Measurements from ENCODE around the gene PCNX2.
"Not testable (repeated sequence)": the region's sequence is repeated elsewhere in the genome, so short reads cannot be mapped to it uniquely, and the experiment has no call there.

PCNX2 gene

DNA sequence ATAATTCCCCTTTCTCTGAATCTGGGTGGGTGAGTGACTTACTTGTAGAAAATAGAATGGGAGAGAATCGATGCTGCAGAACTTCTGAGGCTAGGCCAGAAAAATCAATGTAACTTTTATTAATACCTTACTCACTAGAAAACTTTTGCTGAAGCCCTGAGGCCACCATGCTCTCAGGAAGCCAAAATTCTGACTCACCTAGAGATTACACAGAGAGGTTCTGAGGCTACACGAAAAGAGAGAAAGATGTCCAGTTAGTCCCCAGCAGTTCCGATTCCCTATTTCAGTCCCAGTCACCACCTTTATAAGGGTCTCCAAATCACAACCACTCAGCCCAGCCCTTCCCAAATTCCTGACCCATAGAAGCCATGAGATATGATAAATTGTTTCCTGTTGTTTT lies 210.0 kb downstream of the PCNX2 start:
- TF ChIP-seq ZNF274 (IDR thresholded peaks at IDR 0.05; ENCODE audit: low read depth, low read length): no peak
- no peak overlapping the region for H3K4me3 ChIP-seq (ENCODE audit: low read length)

DNA sequence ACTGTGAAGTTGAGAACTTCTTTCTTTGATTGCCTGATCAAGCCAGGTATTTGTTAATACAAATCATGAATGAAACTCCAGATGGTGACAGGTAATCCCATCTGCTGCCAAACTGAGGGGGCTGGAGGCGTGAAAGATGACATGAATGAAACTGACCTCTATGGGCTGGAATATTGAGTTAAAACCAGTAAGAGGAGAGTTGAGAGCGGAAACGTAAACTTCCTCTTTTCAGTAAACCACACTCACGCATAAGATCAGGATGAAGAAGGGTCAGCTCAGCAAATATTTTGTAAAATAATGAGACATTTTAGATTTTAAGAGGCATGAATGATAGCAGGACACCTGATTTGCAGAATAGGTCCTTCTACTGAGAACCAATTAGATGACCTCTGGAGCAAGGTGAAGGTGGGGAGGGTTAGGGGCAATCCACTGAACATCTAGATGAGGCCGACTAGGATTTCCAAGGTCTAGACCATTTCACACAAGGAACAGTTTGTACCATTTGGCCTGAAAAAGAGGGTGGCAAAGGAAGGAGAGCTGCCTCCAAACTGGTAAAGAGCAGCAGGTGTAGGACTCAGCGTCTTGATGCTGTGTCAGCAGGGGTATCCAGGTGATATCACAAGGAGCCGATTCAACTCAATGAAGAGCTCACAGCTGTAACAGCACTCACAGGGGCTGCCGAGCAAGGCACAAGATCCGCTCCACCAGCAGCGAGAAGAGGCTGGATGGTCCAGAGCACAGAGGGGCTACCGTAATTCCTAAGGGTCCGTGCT lies 212.6 kb downstream of the PCNX2 start:
- H3K4me3 ChIP-seq (ENCODE audit: low read length): no peak overlapping the region
- TF ChIP-seq ZNF274 (IDR thresholded peaks at IDR 0.05; ENCODE audit: low read depth, low read length): no peak

DNA sequence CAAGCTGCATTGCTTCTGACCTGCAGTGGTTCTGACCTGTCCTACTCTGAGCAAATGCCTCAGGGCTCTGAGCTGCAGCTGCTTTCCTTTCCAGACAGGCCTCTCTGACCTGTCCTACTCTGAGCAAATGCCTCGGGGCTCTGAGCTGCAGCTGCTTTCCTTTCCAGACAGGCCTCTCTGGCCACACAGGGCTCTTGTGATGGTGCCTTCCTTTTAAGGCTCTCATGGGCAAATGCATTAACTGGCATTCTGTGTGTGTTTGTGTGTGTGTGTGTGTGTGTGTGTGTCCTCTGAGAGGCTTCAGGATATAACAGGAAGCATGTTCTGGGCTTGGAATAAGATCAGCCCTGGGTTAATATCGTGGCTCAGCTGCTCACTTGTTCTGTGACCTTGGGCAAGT lies 213.8 kb downstream of the PCNX2 start:
- no peak for TF ChIP-seq ZNF274 (IDR thresholded peaks at IDR 0.05; ENCODE audit: low read depth, low read length)
- no peak overlapping the region for H3K4me3 ChIP-seq (ENCODE audit: low read length)

DNA sequence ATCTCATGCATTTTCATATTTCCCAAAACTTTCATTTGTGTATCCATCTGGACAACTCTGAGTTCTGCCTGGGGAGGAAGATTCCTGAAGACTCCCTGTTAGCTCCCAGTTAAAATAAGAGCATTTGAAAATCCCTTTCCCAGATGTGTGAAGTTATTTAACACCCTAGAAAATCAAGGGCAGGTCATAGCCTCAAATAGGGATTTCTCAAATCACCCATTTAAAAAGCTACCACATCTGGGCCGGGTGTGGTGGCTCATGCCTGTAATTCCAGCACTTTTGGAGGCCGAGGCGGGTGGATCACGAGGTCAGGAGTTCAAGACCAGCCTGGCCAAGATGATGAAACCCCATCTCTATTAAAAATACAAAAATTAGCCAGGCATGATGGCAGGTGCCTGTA lies 214.7 kb downstream of the PCNX2 start:
- not testable (repeated sequence) for H3K4me3 ChIP-seq (ENCODE audit: low read length)

DNA sequence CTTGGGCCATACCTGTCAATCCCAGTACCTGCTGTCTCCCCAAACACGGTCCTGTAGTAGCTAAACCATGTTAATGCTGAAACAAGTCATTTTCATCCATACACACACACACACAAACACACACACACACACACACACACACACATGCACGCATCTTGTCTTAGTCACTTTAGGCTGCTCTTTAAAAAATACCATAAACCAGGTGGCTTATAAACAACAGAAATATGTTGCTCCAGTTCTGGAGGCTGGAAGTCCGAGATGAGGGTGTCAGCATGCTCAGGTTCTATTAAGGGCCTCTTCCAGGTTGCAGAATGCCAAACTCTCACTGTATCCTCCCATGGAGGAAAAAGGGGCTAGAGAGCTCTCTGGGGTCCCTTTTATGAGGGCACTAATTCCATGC lies 215.2 kb downstream of the PCNX2 start:
- H3K4me3 ChIP-seq (ENCODE audit: low read length): no peak overlapping the region
- TF ChIP-seq ZNF274 (IDR thresholded peaks at IDR 0.05; ENCODE audit: low read depth, low read length): no peak

DNA sequence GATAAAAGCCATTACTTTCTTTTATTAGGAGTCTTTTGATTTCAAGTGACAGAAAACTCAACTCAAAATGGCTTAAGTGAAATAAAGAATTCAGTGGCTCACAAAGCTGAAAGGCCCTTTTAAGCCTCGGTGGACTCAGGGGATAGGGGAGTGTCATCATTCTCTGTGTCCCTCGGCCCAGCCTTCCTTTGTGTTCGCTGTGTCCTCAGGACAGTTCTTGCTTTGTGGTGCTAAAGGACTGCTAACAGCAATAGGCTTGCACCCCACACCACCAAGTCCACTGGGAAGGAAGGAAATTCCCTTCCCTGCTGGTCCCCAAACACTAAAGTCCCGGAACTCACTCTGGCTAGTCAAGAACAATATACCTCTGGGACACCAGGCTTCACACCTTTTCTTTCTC lies 216.0 kb downstream of the PCNX2 start:
- H3K4me3 ChIP-seq (ENCODE audit: low read length): no peak overlapping the region
- TF ChIP-seq ZNF274 (IDR thresholded peaks at IDR 0.05; ENCODE audit: low read depth, low read length): no peak

GRCh38 chr1:233078396-233078795 lies 217.1 kb downstream of the PCNX2 start:
- H3K4me3 ChIP-seq (ENCODE audit: low read length): no peak overlapping the region
- TF ChIP-seq ZNF274 (IDR thresholded peaks at IDR 0.05; ENCODE audit: low read depth, low read length): no peak

DNA sequence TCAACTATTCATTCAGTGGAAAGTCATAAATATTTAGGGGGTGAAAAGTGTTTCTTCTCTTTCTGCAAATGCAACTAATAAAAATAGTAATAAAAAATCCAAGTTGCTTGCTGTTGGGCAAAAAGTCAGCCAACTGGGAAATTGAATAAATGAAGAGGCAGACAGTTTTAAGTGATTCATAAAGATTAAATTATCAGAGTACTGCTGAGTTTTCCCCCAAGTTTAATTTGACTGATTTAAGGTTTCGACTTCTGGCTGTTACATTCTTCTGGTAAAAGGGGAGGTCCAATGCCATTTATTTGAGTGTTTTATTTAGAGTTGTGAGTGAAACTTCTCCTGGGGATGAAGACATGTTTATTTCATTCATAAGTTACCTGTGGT lies 219.6 kb downstream of the PCNX2 start:
- no peak for TF ChIP-seq ZNF274 (IDR thresholded peaks at IDR 0.05; ENCODE audit: low read depth, low read length)
- no peak overlapping the region for H3K4me3 ChIP-seq (ENCODE audit: low read length)

DNA sequence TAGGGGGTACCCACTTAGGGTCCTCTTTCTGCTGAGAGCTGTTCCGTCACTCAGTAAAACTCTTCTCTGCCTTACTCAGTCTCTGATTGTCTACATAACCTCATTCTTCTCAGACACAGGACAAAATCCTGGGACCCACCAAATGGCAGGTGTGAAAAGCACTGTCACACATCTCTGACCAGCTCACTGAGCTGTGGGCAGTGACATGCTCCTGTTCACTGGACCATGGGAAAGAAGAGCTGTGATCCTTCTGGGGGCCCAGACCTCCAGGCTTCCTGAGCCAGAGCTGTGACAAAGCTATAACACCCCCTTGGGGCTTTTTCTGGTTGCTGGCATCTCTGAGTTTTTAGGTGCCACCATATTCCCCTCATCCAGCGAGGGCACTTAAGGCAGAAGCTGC lies 229.4 kb downstream of the PCNX2 start:
- no peak overlapping the region for H3K4me3 ChIP-seq (ENCODE audit: low read length)
- no peak for TF ChIP-seq ZNF274 (IDR thresholded peaks at IDR 0.05; ENCODE audit: low read depth, low read length)

- no peak overlapping the region for H3K4me3 ChIP-seq (ENCODE audit: low read length)
- no peak for TF ChIP-seq ZNF274 (IDR thresholded peaks at IDR 0.05; ENCODE audit: low read depth, low read length)
These were observed 229.8 kb downstream of the PCNX2 start for GRCh38 chr1:233065685-233066084.

DNA sequence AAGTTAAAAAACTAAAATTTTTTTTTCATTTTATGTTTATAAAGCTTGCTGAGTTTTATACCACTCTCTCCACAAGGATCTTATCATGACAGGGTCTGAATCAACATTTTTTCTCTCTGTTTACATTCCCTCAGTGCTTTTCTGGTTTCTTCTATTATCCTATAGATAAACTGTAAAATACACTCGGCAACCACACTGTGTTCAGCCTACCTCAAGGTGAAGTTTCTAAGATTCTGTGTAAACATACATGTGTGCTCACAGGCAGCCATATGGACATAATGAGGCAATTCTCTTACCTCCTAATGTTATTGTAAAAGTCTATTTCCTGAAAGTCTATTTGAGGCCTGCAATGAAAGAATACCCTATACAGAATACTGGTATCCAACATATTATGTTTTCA lies 230.5 kb downstream of the PCNX2 start:
- TF ChIP-seq ZNF274 (IDR thresholded peaks at IDR 0.05; ENCODE audit: low read depth, low read length): no peak
- no peak overlapping the region for H3K4me3 ChIP-seq (ENCODE audit: low read length)

- TF ChIP-seq ZNF274 (IDR thresholded peaks at IDR 0.05; ENCODE audit: low read depth, low read length): no peak
- H3K4me3 ChIP-seq (ENCODE audit: low read length): no peak overlapping the region
These were observed 232.1 kb downstream of the PCNX2 start for GRCh38 chr1:233063462-233063861.

GRCh38 chr1:233061265-233061664 lies 234.3 kb downstream of the PCNX2 start:
- no peak overlapping the region for H3K4me3 ChIP-seq (ENCODE audit: low read length)
- no peak for TF ChIP-seq ZNF274 (IDR thresholded peaks at IDR 0.05; ENCODE audit: low read depth, low read length)

DNA sequence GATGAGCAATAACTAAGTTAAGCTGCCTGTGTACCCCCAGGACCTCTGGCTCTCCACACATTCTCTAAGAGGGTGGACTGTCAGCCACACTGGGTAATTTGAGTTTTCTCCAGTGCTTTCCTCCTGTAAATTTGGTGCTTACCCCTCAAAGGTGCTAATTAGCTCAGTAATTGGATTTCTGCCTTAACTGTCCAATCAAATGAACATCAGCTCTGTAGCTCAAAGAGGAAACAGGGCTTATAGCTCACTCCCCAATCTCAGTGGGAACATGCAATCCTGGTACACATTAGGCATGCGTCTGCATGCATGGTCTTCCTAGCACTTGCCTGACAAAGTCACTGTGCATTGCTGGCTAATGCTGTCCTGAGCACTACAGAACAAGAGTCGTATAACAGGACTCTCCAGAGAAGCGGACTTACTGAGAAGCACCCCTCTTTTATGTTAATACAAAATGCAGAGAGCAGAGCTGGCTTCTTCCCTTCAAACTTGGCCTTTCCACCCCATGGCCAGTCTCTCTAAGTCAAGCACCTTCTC lies 235.0 kb downstream of the PCNX2 start:
- no peak overlapping the region for H3K4me3 ChIP-seq (ENCODE audit: low read length)
- no peak for TF ChIP-seq ZNF274 (IDR thresholded peaks at IDR 0.05; ENCODE audit: low read depth, low read length)

GRCh38 chr1:233057836-233058235 lies 237.7 kb downstream of the PCNX2 start:
- no peak overlapping the region for H3K4me3 ChIP-seq (ENCODE audit: low read length)
- TF ChIP-seq ZNF274 (IDR thresholded peaks at IDR 0.05; ENCODE audit: low read depth, low read length): no peak

Measured in GM08714 (cell line).